ENCODE measurements around the gene ATG101.
"Not testable (repeated sequence)": the region's sequence is repeated elsewhere in the genome, so short reads cannot be mapped to it uniquely, and the experiment has no call there.

The ATG101 gene

DNA sequence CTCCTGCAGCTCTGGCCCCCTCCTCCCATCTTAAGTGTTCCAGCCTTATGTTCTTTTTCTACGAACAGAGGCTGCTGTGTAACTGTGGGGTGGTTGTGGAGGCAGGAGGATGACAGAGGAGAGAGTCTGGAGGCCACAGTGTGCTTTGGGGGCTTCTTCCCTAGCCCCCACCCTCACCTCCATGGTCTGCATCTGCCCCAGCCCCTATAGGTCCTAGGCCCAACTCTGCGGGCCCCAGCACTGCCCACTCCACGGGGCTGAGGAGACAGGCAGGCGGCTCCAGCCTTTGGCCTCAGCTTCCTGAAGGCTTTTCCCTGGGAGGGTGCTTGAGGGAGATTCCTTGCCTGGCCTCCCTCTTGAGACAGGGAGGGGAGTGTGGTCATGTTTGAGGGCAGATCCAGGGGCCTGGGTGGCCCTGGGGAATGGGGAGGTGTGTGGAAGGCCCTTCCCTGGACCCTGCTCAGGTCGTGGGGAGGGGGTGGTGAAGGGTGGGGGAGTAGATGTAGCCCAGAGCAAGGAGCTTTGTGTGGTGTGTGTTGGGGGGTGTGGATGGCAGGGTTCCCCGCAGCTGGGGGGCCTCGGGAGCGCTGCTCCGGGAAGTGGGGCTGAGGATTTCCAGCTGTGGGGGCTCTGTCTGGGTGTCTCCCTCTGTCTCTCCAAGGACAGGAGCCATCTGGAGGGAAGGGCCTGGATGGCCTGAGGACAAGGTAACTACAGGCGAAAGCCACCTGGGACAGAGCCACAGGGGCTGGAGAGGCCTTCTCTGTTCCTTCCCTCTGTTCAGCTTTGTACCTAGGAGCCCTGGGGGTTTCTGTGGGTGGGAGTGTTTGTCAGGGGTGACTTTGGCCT is 10.8 kb downstream of the ATG101 start:
- DNase-seq = no peak

DNA sequence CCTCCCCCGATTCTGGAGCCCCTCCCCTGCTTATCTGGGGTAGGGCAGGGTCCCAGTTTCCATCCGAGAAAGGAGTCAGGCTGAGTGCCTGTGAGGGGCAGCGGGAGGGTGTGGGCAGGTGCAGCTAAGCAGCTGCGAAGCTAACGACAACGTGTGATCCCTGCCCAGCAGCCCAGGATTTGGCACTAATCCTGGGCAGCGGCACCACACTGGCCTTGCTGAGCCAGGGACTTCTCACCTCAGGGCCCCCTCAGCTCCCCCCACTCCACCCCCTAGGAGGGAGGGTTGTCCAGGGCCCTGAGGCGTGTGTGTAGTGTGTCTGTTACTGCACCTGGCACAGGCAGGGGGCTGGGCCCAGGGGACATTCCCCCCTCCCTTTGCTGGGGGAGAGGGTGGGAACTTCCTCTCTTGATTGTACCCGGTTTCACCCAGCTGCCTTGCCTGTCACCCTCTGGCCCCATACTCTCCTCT is 11.5 kb downstream of the ATG101 start:
- peak; percentile 64 for DNase-seq

DNA sequence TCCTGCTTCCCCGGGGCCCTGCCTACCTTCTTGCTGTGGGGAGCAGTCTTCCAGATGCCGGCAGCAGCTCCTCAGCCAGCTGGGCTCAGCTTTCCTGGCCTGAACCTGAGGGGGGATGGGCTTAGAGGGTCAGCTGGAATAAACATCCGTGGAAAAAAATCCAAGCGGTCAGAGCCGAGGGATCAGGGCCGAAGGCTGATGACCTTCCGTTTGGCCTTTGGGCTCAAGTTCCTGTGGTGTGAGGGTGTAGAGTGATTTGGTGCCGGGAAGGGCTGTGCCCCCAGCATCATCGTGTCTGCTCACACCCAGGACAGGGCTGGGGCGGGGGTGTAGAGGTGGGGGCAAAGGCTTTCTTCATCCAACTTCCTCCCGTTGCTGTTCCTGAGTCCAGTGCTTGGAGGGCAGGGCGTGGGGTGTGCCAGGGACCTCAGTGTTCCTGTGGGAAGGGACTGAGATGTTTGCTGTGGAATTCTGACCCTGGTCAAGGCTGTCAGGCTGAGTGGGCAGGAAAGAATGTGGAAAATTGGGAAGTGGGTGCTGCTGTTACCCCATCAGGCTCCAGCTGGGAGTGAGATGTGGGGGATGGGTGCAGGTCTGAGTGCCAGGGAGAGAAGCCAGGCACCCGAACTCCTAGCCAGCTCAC is 12.4 kb downstream of the ATG101 start:
- no peak for DNase-seq

GRCh38 chr12:52082669-52082987 is 12.8 kb downstream of the ATG101 start:
- no peak for DNase-seq

DNA sequence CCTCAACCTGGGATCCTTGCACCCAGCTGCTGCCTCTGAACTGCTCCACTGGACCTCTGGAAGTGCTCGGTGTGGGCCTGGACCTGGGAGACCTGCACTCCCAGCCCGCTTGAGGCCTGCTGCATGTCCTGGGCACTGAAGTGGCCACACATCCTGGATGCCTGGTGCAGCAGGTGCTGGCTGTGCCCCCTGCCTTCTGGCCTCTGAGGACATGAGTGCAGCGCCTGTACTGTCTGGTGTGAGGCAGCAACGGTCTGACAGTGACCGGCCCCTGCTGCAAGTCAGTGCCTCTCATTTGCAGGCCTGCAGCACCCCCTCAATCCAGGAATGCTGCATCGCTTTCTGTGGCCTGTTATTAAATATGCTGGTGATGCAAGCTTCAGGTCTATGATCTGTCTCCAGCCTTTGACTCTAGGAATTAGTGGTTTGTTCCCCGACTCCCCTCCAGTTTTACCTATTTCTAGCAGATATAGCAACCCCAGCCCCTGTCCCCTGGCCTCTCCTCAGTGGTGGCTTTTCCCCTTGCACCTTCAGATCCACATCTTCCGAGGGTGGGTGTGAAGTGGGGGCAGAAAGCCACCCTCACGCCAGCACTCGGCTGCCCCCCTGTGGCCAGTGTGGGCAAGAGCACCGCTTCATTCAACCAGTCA is 13.3 kb downstream of the ATG101 start:
- peak; percentile 74 for DNase-seq

GRCh38 chr12:52083638-52083996 is 13.8 kb downstream of the ATG101 start:
- DNase-seq = no peak

GRCh38 chr12:52084491-52085231 is 14.9 kb downstream of the ATG101 start:
- no peak for DNase-seq

- no peak for DNase-seq
These were observed 16.0 kb downstream of the ATG101 start for GRCh38 chr12:52085682-52086180.

GRCh38 chr12:52086366-52086765 is 16.6 kb downstream of the ATG101 start:
- DNase-seq = no peak

DNA sequence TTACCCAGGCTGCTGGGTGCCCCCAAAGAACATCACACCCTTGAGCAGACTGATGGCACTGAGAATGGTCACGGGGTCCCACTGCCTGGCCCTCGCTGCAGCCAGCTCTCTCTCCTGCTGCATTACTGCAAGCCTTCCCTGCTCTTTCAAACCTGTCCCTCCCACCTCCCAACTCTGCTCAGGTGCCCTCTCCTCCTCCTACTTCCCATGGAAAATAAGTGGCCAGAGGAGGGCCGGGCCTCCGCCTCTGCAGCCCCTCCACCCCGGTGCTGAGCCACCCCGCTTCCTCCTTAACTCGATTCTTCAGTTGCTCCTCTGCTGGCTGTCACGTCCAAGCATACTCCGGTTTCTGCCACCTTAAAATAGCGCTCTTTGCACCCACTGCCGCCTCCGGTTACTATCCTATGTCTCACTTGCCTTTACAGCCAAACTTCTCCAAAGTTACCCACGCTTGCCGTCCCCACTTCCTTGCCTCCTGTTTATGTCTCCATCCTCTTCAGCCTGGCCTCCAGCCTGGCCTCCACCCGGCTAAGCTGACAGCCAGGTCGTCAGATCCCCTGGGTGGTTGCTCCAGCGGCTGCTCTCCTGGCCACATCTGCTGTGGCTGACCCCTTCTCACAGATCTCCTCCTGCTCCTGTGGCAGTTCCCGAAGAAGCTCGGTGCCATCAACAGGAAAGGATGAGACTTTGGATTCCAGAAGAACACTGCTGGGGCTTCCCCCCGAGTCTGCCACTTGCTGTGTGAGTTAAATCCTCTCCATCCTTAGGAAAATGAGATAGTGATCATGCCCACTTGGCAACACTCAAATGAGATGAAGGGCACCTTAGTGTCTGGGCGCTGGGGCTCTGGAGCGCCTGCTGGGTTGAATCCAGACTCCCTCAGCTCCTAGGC is 17.4 kb downstream of the ATG101 start:
- no peak for DNase-seq

DNA sequence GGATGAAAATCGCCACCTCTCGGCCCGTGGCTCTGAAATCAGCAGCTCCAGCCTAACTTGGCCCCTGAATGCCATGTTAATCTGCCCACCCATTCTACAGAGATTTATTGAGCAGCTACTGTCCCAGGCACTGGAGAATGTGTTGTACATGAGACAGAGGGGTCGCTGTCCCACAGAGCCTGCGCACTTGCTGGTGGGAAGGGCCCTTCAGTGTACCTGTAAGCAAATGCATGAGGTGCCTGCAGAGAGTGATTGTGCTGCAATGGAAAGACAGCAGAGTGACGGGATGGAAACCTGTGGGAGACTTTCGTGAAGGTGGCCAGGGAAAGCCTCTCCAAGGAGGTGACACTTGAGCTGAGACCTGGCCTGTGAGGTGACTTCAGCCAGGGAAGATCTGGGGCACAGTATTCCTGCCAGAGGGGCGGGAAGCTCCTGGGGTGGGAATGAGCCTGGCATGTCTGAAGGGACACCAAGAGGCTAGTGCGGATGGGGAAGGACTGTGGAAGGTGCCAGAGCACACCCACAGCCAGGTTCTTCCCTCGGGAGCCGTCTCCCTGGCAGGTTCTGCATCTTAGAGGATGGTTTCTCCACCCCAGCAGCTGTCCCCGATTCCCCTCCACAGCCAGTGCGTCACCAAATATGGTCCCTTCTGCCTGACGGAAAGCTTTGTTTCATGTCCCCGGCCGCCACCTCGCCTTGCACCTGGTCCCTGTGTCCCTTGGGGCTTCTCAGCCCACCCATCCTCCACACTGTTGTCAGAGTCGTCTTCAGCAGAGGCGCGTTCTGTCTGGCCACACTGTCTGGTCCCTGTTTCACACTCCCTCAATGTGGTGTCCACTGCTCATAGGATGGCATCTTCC is 18.4 kb downstream of the ATG101 start:
- DNase-seq = no peak

GRCh38 chr12:52089491-52089890 is 19.7 kb downstream of the ATG101 start:
- no peak for DNase-seq

- DNase-seq = no peak
These were observed 20.5 kb downstream of the ATG101 start for GRCh38 chr12:52090291-52090690.

DNA sequence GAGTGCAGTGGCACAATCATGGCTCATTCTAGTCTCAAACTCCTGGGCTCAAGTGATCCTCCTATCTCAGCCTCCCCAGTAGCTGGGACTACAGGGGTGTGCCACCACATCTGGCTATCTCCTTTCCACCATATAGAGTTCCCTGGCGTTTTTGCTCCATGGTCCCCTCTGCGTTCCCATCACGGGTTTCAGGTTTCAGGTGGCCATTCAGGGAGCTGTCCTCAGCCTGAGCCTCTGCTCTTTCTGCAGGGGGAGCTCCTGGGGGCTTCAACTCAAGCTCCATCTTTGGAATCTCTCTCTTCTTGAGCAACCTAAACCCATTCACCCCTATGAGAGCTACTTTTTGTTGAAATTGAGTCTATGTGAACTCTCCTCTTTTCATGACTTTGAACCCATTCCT is 21.3 kb downstream of the ATG101 start:
- no peak for DNase-seq

- no peak for DNase-seq
These were observed 22.1 kb downstream of the ATG101 start for GRCh38 chr12:52091869-52092268.

DNA sequence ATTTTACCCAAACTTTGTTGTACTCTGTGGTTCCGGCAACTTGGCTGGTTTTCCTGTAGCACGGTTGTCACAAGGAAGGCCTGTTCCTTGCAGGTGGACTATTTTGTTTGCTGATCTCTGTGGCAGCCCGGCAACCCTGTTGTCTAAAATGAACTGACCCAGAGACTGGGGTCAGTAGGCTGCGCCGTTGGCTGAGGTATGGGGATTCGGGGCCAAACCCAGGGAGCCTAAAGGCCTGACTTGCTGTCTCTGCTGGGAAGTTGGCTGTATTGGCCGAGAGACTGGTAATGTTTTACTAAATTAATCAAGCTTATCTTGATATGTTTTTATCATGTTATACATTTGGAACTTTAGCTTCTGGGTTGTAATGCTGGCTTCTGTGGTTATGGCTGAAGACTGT is 23.6 kb downstream of the ATG101 start:
- DNase-seq = no peak

DNA sequence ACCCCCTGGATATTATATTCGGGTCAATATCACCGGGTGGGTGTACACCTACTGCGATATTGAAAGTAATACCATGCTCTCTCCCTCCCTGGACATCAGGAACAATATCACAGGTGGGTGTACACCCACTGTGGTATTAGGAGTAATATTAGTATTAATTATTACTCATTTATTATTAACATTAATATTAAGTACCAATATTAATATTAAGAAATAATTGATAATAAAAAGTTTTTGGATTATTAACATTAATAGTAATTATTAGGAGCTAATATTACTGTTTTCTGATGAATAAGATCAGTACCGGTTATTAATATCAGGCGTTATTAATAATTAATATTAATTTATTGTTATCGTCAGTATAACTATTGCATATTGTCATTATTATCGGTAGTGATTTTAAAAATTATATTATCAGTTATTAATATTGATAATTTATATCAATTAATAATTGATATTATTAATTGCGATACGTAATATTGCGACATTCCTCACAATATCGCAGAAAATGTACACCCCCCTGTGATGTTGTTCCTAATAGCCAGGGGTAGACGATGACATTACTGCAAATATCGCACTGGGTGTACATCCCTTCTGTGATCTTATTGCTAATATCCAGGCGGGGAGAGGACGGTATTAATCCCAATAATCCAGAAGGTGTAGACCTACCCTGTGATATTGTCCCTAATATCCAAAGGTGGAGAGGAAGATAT is 26.7 kb downstream of the ATG101 start:
- no peak for DNase-seq

DNA sequence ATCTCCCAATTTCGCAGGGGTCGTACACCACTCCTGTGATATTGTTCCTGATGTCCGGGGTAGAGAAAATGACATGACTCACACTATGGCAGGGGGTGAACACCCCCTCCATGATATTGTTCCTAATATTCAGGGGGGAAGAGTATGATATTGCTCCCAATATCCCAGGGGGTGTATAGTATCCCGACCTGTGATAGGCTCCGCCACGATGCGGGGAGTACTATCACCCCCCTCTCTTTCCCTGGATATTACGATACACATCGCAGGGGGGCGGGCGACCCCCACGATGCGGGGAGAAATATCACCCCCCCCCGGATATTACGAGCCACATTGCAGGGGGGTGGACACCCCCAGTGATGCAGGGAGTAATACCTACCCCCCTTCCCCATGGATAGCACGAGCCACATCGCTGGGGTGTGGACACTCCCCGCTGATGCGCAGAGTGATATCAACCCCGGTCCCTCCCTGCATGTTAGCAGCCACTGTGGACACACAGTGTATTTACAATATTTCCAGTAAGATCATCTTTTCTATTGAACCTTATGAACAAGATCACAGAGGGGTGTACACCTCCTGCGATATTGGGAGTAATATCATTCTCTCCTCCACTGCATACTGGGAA is 27.4 kb downstream of the ATG101 start:
- no peak for DNase-seq

- DNase-seq = not testable (repeated sequence)
These were observed 34.8 kb downstream of the ATG101 start for GRCh38 chr12:52104431-52105089.

Data from DMS53 (cell line).